GM19099 (cell line): Measurements from ENCODE around the gene SNAP47.

Experiments
- POLR2A ChIP-seq: IDR thresholded peaks from 3 replicates; pipeline ENCODE4 v1.6.1; 2011; ENCODE audit warnings: low read depth; ENCODE audit not compliant: insufficient read length; ENCODE audit errors: extremely low read depth

SNAP47 gene

GRCh38 chr1:227813962-227814361, 78.7 kb downstream of the SNAP47 start:
- no peak for TF ChIP-seq POLR2A

DNA sequence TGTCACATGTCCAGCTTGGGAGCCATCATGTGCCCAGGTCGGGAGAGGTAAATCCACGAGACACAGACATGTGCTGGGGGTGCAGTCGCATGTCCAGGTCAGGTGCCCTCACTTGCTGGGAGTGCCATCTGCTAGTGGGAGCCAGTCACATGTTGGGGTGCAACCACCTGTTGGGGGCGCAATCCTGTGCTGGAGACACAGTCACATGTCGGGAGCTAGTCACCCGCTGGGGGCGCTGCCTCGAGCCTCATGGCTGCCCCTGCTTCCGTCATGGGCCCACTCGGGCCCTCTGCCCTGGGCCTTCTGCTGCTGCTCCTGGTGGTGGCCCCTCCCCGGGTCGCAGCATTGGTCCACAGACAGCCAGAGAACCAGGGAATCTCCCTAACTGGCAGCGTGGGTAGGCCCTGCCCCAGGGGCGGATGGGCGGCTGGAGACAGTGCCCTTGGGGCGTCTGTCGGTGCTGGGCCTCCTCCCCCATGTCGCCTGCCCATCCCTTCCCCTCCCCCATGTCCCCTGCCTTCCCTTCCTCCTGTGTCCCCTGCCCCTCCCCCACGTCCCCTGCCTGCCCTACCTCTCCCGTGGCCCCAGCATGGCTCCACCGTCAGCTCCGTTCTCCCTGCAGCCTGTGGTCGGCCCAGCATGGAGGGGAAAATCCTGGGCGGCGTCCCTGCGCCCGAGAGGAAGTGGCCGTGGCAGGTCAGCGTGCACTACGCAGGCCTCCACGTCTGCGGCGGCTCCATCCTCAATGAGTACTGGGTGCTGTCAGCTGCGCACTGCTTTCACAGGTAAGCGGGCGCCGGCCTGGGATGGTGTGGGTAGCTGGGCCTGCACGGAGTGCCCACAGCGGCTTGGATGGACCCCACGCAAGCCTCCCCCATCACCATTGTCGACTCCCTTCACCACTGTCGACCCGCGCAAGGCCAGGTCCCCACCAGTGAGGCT, 80.5 kb downstream of the SNAP47 start, which contains the start of gene PRSS38:
Gene PRSS38, plus strand, starts transcription at position 208 of the 942 bp plus-strand sequence. Its CDS starts 42 bp downstream, at position 250.
- TF ChIP-seq POLR2A = no peak

- no peak for TF ChIP-seq POLR2A
Observed at GRCh38 chr1:227816750-227817446, 81.7 kb downstream of the SNAP47 start.

GRCh38 chr1:227823537-227823936, 88.3 kb downstream of the SNAP47 start:
- TF ChIP-seq POLR2A = no peak

GRCh38 chr1:227824204-227824603, 89.0 kb downstream of the SNAP47 start:
- no peak for TF ChIP-seq POLR2A

- no peak for TF ChIP-seq POLR2A
Observed at GRCh38 chr1:227828786-227829185, 93.6 kb downstream of the SNAP47 start.
